Measurements from ENCODE around the gene RSF1.

The RSF1 gene

DNA sequence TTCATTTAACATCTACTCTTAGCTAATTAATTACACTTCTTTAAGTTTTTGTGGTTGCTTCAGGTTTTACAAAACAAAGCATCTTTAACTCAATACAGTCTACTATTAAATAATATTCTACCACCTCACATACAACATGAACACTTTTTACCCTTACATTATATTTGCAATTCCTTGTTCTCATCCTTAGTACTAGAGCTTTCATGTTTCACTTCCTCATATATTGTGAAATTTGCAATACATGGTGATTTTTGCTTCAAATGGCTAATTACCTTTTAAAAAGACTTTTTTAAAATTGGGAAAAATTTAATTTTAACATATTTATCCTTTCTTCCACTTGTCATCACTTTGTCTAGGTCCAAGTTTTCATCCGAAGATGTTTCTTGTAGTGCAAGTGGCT, 37.5 kb downstream of the RSF1 start:
- H3K4me3 ChIP-seq (ENCODE audit: low read depth, low read length): no peak overlapping the region
- TF ChIP-seq, protein P1, sequence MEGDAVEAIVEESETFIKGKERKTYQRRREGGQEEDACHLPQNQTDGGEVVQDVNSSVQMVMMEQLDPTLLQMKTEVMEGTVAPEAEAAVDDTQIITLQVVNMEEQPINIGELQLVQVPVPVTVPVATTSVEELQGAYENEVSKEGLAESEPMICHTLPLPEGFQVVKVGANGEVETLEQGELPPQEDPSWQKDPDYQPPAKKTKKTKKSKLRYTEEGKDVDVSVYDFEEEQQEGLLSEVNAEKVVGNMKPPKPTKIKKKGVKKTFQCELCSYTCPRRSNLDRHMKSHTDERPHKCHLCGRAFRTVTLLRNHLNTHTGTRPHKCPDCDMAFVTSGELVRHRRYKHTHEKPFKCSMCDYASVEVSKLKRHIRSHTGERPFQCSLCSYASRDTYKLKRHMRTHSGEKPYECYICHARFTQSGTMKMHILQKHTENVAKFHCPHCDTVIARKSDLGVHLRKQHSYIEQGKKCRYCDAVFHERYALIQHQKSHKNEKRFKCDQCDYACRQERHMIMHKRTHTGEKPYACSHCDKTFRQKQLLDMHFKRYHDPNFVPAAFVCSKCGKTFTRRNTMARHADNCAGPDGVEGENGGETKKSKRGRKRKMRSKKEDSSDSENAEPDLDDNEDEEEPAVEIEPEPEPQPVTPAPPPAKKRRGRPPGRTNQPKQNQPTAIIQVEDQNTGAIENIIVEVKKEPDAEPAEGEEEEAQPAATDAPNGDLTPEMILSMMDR (IDR thresholded peaks at IDR 0.05; ENCODE audit: low read depth, low read length): no peak

DNA sequence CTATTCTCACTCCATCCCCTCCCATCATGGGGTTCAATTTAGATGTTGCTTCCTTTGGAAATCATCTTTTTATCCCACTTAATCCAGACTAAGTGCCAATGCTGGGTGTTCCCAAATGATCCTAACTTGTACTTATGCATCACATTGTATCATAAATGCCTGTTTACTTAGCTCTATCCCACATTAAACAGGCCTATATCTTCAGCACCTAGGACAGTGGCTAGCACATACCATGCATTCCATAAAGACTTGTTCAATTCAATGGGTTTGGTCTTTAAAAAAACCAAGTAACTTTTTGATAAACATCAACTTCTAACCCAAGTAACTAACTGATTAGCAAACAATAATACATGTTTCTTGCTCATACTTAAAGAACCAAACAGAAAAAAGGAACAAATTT, 40.6 kb downstream of the RSF1 start:
- TF ChIP-seq, protein P1 (IDR thresholded peaks at IDR 0.05; ENCODE audit: low read depth, low read length): no peak
- H3K4me3 ChIP-seq (ENCODE audit: low read depth, low read length): no peak overlapping the region

DNA sequence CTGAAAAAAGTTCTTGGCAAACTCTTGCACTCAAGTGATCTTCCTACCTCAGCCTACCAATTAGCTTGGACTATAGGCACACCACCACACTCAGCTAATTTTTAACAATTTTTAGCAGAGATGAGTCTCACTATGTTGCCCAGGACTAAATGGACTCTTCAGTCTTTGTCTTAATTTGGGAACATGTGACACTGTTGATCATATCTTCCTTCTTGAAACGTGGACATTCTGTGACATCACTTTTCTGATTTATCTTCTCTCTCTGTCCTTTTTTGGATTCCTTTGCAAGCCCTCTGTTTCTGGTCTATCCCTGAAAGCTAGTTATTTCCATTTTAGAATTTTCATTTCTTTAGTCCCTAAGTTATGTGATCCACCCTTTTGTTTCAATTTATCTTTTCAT, 42.0 kb downstream of the RSF1 start:
- TF ChIP-seq, protein P1 (IDR thresholded peaks at IDR 0.05; ENCODE audit: low read depth, low read length): no peak
- no peak overlapping the region for H3K4me3 ChIP-seq (ENCODE audit: low read depth, low read length)

DNA sequence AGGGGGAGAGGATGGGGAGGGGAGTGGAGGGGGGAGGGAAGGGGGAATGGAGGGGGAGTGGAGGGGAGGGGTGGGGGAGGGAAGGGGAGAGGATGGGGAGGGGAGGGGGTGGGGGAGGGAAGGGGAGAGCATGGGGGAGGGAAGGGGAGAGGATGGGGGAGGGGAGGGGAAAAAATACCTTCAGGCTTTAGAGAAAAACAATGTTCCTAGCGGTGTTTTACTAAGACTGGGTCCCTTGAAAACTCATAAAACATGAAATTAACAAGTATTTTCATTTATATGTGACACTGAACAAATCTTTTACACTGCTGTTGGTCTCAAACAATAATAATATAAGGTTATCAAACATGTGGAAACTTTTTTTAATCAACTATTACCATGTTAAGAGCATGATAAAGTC, 42.4 kb downstream of the RSF1 start:
- H3K4me3 ChIP-seq (ENCODE audit: low read depth, low read length): no peak overlapping the region
- TF ChIP-seq, protein P1 (IDR thresholded peaks at IDR 0.05; ENCODE audit: low read depth, low read length): no peak

DNA sequence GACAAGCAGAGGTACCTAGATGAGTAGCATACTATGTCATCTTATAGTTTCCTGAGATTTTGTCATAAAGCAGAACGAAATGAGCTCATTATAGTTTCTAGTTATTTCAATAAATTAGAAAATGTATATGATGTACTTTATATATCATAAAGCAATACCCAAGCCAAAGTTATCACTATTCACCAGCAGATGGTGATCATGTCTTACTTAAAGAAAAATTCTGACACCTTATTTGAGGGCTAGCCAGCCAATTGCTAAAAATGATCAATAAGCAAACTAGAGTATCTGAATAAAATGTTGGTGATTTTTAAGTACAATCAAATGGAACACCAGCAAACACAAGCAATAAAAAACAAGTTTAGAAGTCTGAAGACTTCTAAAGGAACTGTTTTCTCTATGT, 44.1 kb downstream of the RSF1 start:
- TF ChIP-seq, protein P1 (IDR thresholded peaks at IDR 0.05; ENCODE audit: low read depth, low read length): no peak
- no peak overlapping the region for H3K4me3 ChIP-seq (ENCODE audit: low read depth, low read length)

DNA sequence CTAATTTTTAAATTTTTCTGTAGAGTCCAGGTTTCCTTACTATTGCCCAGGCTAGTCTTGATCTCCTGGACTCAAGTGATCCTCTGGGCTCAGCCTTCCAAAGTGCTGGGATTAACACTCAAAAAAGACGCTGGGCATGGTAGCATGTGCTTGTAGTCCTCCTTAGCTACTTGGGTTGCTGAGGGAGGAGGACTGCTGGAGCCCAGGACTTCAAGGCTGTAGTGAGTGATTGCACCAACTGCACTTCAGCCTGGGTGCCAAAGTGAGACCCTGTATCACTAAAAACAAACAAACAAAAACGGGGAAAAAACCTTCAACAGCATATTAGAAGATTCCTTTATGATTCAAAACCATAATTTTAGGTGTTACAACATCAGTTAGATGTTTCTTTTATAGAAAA, 44.6 kb downstream of the RSF1 start:
- no peak overlapping the region for H3K4me3 ChIP-seq (ENCODE audit: low read depth, low read length)
- TF ChIP-seq, protein P1 (IDR thresholded peaks at IDR 0.05; ENCODE audit: low read depth, low read length): no peak

DNA sequence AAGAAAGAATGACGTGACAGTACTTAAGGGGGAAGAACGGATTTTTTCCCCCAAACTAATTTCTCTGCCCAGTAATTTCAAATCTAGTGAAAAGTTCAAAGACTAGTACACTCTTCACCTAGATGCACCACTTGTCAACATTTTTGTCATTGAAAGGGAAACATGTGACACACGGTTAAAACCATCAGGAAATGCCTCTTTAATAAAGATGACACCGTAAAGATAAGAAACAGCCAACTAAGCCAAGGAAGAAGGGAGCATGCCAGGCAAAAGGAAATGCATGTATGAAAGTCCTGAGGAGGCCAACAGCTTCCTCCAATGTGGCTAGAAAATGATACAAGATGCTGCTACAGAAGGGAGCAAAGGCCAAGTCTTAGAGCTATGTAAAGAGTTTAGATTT, 49.4 kb downstream of the RSF1 start:
- H3K4me3 ChIP-seq (ENCODE audit: low read depth, low read length): no peak overlapping the region
- TF ChIP-seq, protein P1 (IDR thresholded peaks at IDR 0.05; ENCODE audit: low read depth, low read length): no peak
